Body of pancreas (tissue), 4 donors: ENCODE measurements around the gene ERI2.
"Not testable (repeated sequence)": the region's sequence is repeated elsewhere in the genome, so short reads cannot be mapped to it uniquely, and the experiment has no call there.

ENCODE experiments used
- CTCF ChIP-seq, 7 experiments: fragments of 450-650 bp in 4 of 7; fragments of 200-600 bp in 3 of 7; sonication (generic) in 3 of 7; IDR thresholded peaks; one replicate each; pipeline ENCODE4 v1.5.1; 2016 to 2019; ENCODE audit warnings: antibody characterized with exemption in 7 of 7
- POLR2A ChIP-seq, 3 donors: fragments of 450-650 bp; IDR thresholded peaks; one replicate each; pipeline ENCODE4 v1.6.1; 2016; ENCODE audit warnings: antibody characterized with exemption in 3 of 3, mild to moderate bottlenecking in 2 of 3

- TF ChIP-seq POLR2A, CTCF (IDR thresholded peaks at IDR 0.05): not testable (repeated sequence)
Measured at GRCh38 chr16:20805684-20806167, 546 bp downstream of the ERI2 start.
